ENCODE measurements around the gene WTIP. TPM values are rescaled to one million over a fixed set of nuclear protein-coding genes. Genes with fewer than 3 reads are reported as not detected.

WTIP gene
- total RNA-seq, 1 donor from 2014 or later = 0.17 TPM

GRCh38 chr19:34494601-34495000, 13.0 kb downstream of the WTIP start:
- Mint-ChIP-seq H3K4me1 (ENCODE audit: low read depth, unreplicated experiment) (no peaks in the 10 kb centered on the region), H3K36me3 (ENCODE audit: unreplicated experiment) (no peaks in the 10 kb centered on the region), H3K27ac (ENCODE audit: unreplicated experiment) (no peak overlapping the region), H3K27me3 (ENCODE audit: unreplicated experiment) (peaks cover 5% of the 10 kb centered on the region), H3K9me3 (ENCODE audit: unreplicated experiment) (peaks cover 5% of the 10 kb centered on the region), H3K4me3 (ENCODE audit: unreplicated experiment) (no peak overlapping the region)
- DNase-seq = no peak
- TF ChIP-seq, protein P1, sequence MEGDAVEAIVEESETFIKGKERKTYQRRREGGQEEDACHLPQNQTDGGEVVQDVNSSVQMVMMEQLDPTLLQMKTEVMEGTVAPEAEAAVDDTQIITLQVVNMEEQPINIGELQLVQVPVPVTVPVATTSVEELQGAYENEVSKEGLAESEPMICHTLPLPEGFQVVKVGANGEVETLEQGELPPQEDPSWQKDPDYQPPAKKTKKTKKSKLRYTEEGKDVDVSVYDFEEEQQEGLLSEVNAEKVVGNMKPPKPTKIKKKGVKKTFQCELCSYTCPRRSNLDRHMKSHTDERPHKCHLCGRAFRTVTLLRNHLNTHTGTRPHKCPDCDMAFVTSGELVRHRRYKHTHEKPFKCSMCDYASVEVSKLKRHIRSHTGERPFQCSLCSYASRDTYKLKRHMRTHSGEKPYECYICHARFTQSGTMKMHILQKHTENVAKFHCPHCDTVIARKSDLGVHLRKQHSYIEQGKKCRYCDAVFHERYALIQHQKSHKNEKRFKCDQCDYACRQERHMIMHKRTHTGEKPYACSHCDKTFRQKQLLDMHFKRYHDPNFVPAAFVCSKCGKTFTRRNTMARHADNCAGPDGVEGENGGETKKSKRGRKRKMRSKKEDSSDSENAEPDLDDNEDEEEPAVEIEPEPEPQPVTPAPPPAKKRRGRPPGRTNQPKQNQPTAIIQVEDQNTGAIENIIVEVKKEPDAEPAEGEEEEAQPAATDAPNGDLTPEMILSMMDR (IDR thresholded peaks at IDR 0.05; ENCODE audit: partially characterized antibody, unreplicated experiment) = no peak

DNA sequence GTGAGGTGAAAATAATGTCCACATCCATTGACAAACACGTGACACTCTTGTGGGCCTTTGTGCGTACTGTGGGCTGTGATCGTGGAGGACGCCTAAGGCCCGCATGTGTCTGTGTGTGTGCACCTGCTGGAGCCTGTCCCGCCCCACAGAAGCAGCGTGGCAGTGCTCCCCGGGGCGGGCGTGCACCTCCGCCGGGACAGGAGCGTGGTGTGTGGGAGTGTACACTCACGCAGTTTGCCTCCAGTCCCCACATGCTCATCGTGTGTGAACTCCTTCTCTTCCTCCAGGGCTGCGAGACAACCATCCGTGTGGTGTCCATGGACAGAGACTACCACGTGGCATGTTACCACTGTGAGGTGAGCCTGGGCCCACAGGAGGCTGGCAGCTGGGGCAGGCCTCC, 13.9 kb downstream of the WTIP start:
- Mint-ChIP-seq H3K4me3 (ENCODE audit: unreplicated experiment) (no peak overlapping the region), H3K36me3 (ENCODE audit: unreplicated experiment) (no peaks in the 10 kb centered on the region), H3K27ac (ENCODE audit: unreplicated experiment) (no peak overlapping the region), H3K4me1 (ENCODE audit: low read depth, unreplicated experiment) (no peaks in the 10 kb centered on the region), H3K27me3 (ENCODE audit: unreplicated experiment) (peaks cover 5% of the 10 kb centered on the region), H3K9me3 (ENCODE audit: unreplicated experiment) (peaks cover 5% of the 10 kb centered on the region)
- no peak for DNase-seq
- TF ChIP-seq, protein P1 (IDR thresholded peaks at IDR 0.05; ENCODE audit: partially characterized antibody, unreplicated experiment) = no peak

DNA sequence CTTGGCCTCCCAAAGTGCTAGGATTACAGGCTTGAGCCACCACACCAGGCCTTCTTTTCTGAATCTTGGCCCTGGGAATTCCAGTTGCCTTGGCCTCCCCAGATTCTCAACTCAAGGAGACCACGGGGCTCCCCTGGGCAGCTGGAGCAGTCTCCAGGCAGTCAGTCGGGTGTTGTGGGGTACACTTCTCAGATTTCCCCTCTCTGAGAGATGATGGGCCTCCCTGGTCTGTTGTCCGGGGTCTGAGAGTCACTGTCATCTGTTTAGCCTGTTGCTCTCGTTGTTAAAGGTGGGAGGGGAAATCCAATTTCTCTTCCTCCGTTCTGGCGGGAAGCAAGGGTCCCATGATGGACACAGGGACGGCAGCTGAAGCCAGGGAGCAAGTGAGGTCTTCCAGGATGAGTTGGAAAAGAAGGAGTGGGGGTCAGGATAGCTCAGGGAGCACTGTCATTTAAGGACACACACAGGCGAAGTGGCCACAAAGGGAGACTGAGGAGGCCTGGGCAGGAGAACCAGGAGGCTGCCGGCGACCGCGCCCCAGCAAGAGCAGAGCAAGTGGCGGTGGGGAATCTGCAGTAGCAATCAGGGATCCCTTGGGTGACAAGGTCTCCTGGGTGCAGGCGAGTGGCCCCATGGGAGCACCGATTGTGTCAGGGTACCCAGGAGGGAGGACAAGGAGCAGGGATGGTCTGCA, 15.7 kb downstream of the WTIP start:
- TF ChIP-seq, protein P1 (IDR thresholded peaks at IDR 0.05; ENCODE audit: partially characterized antibody, unreplicated experiment) = no peak
- no peak overlapping the region for H3K27ac Mint-ChIP-seq (ENCODE audit: unreplicated experiment)
- DNase-seq = no peak
- no peaks in the 10 kb centered on the region for H3K4me1 Mint-ChIP-seq (ENCODE audit: low read depth, unreplicated experiment)
- peaks cover 3% of the 10 kb centered on the region for H3K9me3 Mint-ChIP-seq (ENCODE audit: unreplicated experiment)
- H3K27me3 Mint-ChIP-seq (ENCODE audit: unreplicated experiment) = peaks cover 5% of the 10 kb centered on the region
- no peak overlapping the region for H3K4me3 Mint-ChIP-seq (ENCODE audit: unreplicated experiment)
- H3K36me3 Mint-ChIP-seq (ENCODE audit: unreplicated experiment) = no peaks in the 10 kb centered on the region

DNA sequence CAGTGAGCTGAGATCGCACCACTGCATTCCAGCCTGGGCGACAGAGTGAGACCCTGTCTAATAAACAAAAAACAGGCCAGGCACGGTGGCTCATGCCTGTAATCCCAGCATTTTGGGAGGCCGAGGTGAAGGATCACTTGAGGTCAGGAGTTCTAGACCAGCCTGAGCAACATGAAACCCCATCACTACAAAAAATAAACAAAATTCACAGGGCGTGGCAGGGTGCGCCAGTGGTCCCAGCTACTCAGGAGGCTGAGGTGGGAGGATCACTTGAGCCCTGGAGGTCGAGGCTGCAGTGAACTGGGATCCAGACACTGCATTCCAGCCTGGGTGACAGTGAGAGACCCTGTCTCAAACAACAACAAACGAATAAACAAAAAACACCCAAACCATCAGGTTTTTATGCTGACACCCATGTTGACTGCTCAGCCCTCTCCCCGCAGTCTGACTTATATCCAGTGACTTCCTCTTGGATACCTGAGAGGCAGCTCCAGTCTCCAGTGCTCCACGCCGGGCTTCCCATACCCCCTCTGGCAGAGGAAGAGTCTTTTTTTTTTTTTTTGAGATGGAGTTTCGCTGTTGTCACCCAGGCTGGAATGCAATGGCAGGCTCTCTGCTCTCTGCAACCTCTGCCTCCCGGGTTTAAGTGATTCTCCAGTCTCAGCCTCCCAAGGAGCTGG, 17.7 kb downstream of the WTIP start:
- Mint-ChIP-seq H3K4me1 (ENCODE audit: low read depth, unreplicated experiment) (no peaks in the 10 kb centered on the region), H3K36me3 (ENCODE audit: unreplicated experiment) (no peaks in the 10 kb centered on the region), H3K4me3 (ENCODE audit: unreplicated experiment) (no peak overlapping the region), H3K27ac (ENCODE audit: unreplicated experiment) (no peak overlapping the region), H3K27me3 (ENCODE audit: unreplicated experiment) (peaks cover 1% of the 10 kb centered on the region), H3K9me3 (ENCODE audit: unreplicated experiment) (peaks cover 6% of the 10 kb centered on the region)
- DNase-seq = no peak
- TF ChIP-seq, protein P1 (IDR thresholded peaks at IDR 0.05; ENCODE audit: partially characterized antibody, unreplicated experiment) = no peak

- H3K27ac Mint-ChIP-seq (ENCODE audit: unreplicated experiment) = no peak overlapping the region
- peaks cover 4% of the 10 kb centered on the region for H3K9me3 Mint-ChIP-seq (ENCODE audit: unreplicated experiment)
- DNase-seq = no peak
- TF ChIP-seq, protein P1 (IDR thresholded peaks at IDR 0.05; ENCODE audit: partially characterized antibody, unreplicated experiment) = no peak
- no peaks in the 10 kb centered on the region for H3K4me1 Mint-ChIP-seq (ENCODE audit: low read depth, unreplicated experiment)
- no peak overlapping the region for H3K4me3 Mint-ChIP-seq (ENCODE audit: unreplicated experiment)
- peaks cover 1% of the 10 kb centered on the region for H3K27me3 Mint-ChIP-seq (ENCODE audit: unreplicated experiment)
- no peaks in the 10 kb centered on the region for H3K36me3 Mint-ChIP-seq (ENCODE audit: unreplicated experiment)
Measured at GRCh38 chr19:34500656-34501120, 19.1 kb downstream of the WTIP start.

Data from glutamatergic neuron (in vitro differentiated cells).